SIG-M5 treated with dmso at 0.1 percent for 504 hours (cell line): ENCODE measurements around the gene BRINP1.

Experiments used
- DNase-seq: peaks from one replicate; lab custom pipeline; 2025; ENCODE audit not compliant: unreplicated experiment; lab: John Stamatoyannopoulos, UW

Gene BRINP1

GRCh38 chr9:119368681-119369581, at the start of gene BRINP1:
BRINP1 (minus strand) TSS chr9:119369435; CDS start chr9:119313355, 56,080 bp downstream.
- DNase-seq, result no peak

- DNase-seq, result no peak
These were observed 49.5 kb upstream of the BRINP1 start for GRCh38 chr9:119418721-119419120.

GRCh38 chr9:119416793-119417192, 47.6 kb upstream of the BRINP1 start:
- no peak for DNase-seq

- DNase-seq, result no peak
These were observed 43.2 kb upstream of the BRINP1 start for GRCh38 chr9:119412399-119412798.

GRCh38 chr9:119409552-119409951, 40.3 kb upstream of the BRINP1 start:
- no peak for DNase-seq

- no peak for DNase-seq
These were observed 31.4 kb upstream of the BRINP1 start for GRCh38 chr9:119400606-119401005.

- no peak for DNase-seq
These were observed 29.1 kb upstream of the BRINP1 start for GRCh38 chr9:119398350-119398749.

- no peak for DNase-seq
These were observed 22.6 kb upstream of the BRINP1 start for GRCh38 chr9:119391878-119392277.

GRCh38 chr9:119375892-119376291, 6.7 kb upstream of the BRINP1 start:
- peak; percentile 60 for DNase-seq

GRCh38 chr9:119372951-119373350, 3.7 kb upstream of the BRINP1 start:
- no peak for DNase-seq

GRCh38 chr9:119370816-119371215, 1.6 kb upstream of the BRINP1 start:
- DNase-seq, result no peak

- no peak for DNase-seq
These were observed 588 bp upstream of the BRINP1 start for GRCh38 chr9:119369680-119370366.

- no peak for DNase-seq
These were observed 1.1 kb downstream of the BRINP1 start for GRCh38 chr9:119368179-119368578.

- DNase-seq, result no peak
These were observed 1.6 kb downstream of the BRINP1 start for GRCh38 chr9:119367683-119368075.

- no peak for DNase-seq
These were observed 2.1 kb downstream of the BRINP1 start for GRCh38 chr9:119366909-119367682.

- DNase-seq, result peak; percentile 25
These were observed 3.8 kb downstream of the BRINP1 start for GRCh38 chr9:119365291-119366027.

GRCh38 chr9:119360237-119360636, 9.0 kb downstream of the BRINP1 start:
- no peak for DNase-seq

- DNase-seq, result no peak
These were observed 11.7 kb downstream of the BRINP1 start for GRCh38 chr9:119357336-119358096.

GRCh38 chr9:119349351-119349825, 19.8 kb downstream of the BRINP1 start:
- no peak for DNase-seq
